Loucy (cell line): Measurements from ENCODE around the gene INSC.

ENCODE experiments used
- H2AFZ ChIP-seq: fragments of 200-600 bp; sonication (generic); 2 replicates; pipeline ENCODE4 v1.6.0; 2016; ENCODE audit warnings: antibody characterized with exemption, mild to moderate bottlenecking, low read length, moderate library complexity
- H3F3A ChIP-seq: fragments of 200-600 bp; 2 replicates; pipeline ENCODE4 v1.6.0; 2016; ENCODE audit warnings: antibody characterized with exemption, low read depth, mild to moderate bottlenecking
- H3K27me3 ChIP-seq: fragments of 200-600 bp; sonication (generic); 2 replicates; pipeline ENCODE4 v1.6.1; 2014; ENCODE audit warnings: low read length, mild to moderate bottlenecking; ENCODE audit not compliant: insufficient read depth, poor library complexity, severe bottlenecking
- H3K36me3 ChIP-seq: fragments of 200-600 bp; sonication (generic); 2 replicates; pipeline ENCODE4 v1.6.1; 2016; ENCODE audit warnings: low read length; ENCODE audit not compliant: insufficient read depth
- H3K4me1 ChIP-seq: fragments of 200-600 bp; sonication (generic); 2 replicates; pipeline ENCODE4 v1.5.1; 2014; ENCODE audit warnings: low read length, mild to moderate bottlenecking; ENCODE audit not compliant: insufficient read depth, poor library complexity, severe bottlenecking
- H3K4me2 ChIP-seq: fragments of 200-600 bp; sonication (generic); 2 replicates; pipeline ENCODE4 v1.6.0; 2014; ENCODE audit warnings: antibody characterized with exemption, low read length, low read depth, mild to moderate bottlenecking; ENCODE audit not compliant: poor library complexity, severe bottlenecking
- H3K4me3 ChIP-seq: fragments of 200-600 bp; sonication (generic); 2 replicates; pipeline ENCODE4 v1.5.1; 2014; ENCODE audit warnings: low read length, mild to moderate bottlenecking, mixed read lengths; ENCODE audit not compliant: poor library complexity, severe bottlenecking
- H3K79me2 ChIP-seq: fragments of 200-600 bp; sonication (generic); 2 replicates; pipeline ENCODE4 v1.6.1; 2014; ENCODE audit warnings: low read length; ENCODE audit not compliant: insufficient read depth
- H3K9ac ChIP-seq: fragments of 200-600 bp; sonication (generic); 2 replicates; pipeline ENCODE4 v1.6.0; 2014; ENCODE audit warnings: mild to moderate bottlenecking, low read depth, low read length, moderate library complexity; ENCODE audit not compliant: poor library complexity, severe bottlenecking
- H3K9me2 ChIP-seq: fragments of 200-600 bp; sonication (generic); replicated peaks from 2 replicates; pipeline ENCODE4 v1.6.1; 2016; ENCODE audit warnings: low read depth, low read length, mixed read lengths
- H3K9me3 ChIP-seq: fragments of 200-600 bp; sonication (generic); 2 replicates; pipeline ENCODE4 v1.6.1; 2014; ENCODE audit warnings: mild to moderate bottlenecking, antibody characterized with exemption, low read length, low read depth; ENCODE audit not compliant: insufficient read depth
- H4K20me1 ChIP-seq: fragments of 200-600 bp; sonication (generic); 2 replicates; pipeline ENCODE4 v1.6.0; 2014; ENCODE audit warnings: antibody characterized with exemption, low read length, mild to moderate bottlenecking; ENCODE audit not compliant: insufficient read depth, poor library complexity, severe bottlenecking
- CTCF ChIP-seq: fragments of 200-600 bp; sonication (generic); conservative IDR thresholded peaks from 2 replicates; pipeline ENCODE4 v1.5.1; 2014; ENCODE audit warnings: mild to moderate bottlenecking, antibody characterized with exemption, low read length
- EZH2phosphoT487 ChIP-seq: fragments of 200-600 bp; IDR thresholded peaks from 2 replicates; pipeline ENCODE4 v1.6.1; 2018; ENCODE audit warnings: antibody characterized with exemption, mild to moderate bottlenecking, moderate library complexity, borderline replicate concordance

The INSC gene

GRCh38 chr11:15190611-15191010, 75.9 kb downstream of the INSC start:
- no peaks in the 10 kb centered on the region for H3K79me2 ChIP-seq
- TF ChIP-seq EZH2phosphoT487 (no peak), CTCF (no peak)
- H3F3A ChIP-seq: no peaks in the 10 kb centered on the region
- H3K4me2 ChIP-seq: no peak overlapping the region
- no peaks in the 10 kb centered on the region for H3K36me3 ChIP-seq
- H2AFZ ChIP-seq: no peak overlapping the region
- H3K9me2 ChIP-seq: no peaks in the 10 kb centered on the region
- no peak overlapping the region for H3K9ac ChIP-seq
- H3K4me3 ChIP-seq: no peak overlapping the region
- H3K27me3 ChIP-seq: no peaks in the 10 kb centered on the region
- no peaks in the 10 kb centered on the region for H3K9me3 ChIP-seq
- no peaks in the 10 kb centered on the region for H3K4me1 ChIP-seq
- no peaks in the 10 kb centered on the region for H4K20me1 ChIP-seq

- Histone ChIP-seq H4K20me1 (no peaks in the 10 kb centered on the region), H3K9me3 (no peaks in the 10 kb centered on the region), H3K4me2 (no peak overlapping the region), H3K9ac (no peak overlapping the region), H3K27me3 (no peaks in the 10 kb centered on the region), H3K4me1 (no peaks in the 10 kb centered on the region), H3K36me3 (no peaks in the 10 kb centered on the region), H3K4me3 (no peak overlapping the region), H3K9me2 (no peaks in the 10 kb centered on the region), H3K79me2 (no peaks in the 10 kb centered on the region), H2AFZ (0 out of 2 replicates have a peak overlapping the region, but pooled peaks have one; percentile 35), H3F3A (no peaks in the 10 kb centered on the region)
- TF ChIP-seq EZH2phosphoT487 (no peak), CTCF (0 out of 2 replicates have a peak, but pooled peaks have one; percentile 8)
Observed at GRCh38 chr11:15192005-15192556, 77.4 kb downstream of the INSC start.

DNA sequence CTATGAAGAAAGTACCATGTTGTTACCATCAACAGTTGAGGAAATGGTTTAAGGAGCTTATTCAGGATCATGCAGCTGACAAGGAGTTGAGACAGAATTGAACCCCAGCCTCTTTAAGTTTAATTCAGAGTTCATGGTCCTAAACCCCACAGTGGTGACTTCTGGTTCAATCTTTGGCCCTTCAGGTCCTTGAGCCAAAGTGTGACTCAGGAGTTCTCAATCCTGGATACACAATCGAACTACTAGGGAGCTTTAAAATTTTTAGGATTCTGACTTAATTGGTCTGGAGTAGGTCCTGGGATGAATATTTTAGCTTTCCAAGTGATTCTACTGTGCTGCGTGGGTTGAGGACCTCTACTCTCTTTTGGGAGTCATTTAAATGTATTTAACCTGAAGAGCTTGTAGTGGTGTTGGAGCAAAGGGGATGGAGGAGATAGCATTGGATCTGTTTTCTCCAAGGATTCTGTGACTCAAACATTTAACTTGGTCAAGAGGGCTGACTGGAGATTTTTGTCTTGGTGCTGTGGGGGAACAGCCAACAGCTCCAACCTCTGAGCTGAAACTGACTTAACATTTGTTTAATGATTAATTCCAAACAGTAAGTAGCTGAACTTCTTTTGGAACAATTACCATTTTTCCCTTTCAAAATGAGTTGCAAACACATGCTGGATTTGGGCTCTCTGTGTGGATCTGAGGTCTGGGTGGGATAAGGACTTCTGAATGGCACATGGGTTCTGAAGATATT, 80.1 kb downstream of the INSC start:
- Histone ChIP-seq H2AFZ (no peak overlapping the region), H3K9me2 (no peaks in the 10 kb centered on the region), H3K79me2 (no peaks in the 10 kb centered on the region), H3K4me1 (no peaks in the 10 kb centered on the region), H4K20me1 (no peaks in the 10 kb centered on the region), H3K27me3 (no peaks in the 10 kb centered on the region), H3F3A (no peaks in the 10 kb centered on the region), H3K9me3 (no peaks in the 10 kb centered on the region), H3K36me3 (no peaks in the 10 kb centered on the region), H3K4me2 (no peak overlapping the region), H3K4me3 (no peak overlapping the region), H3K9ac (no peak overlapping the region)
- TF ChIP-seq CTCF (no peak), EZH2phosphoT487 (no peak)
